IMR-90 (cell line): ENCODE measurements around the gene KRT37. TPM values are rescaled to one million over a fixed set of nuclear protein-coding genes. Genes with fewer than 3 reads are reported as not detected.
A peak's percentile ranks its signal among the peaks of the same experiment; 100 is the strongest.

Experiments used
- ATAC-seq: fragments of 200-7000 bp; cut with Tn5 transposase; 2 replicates; pipeline ENCODE4 v1.9.1; 2020; ENCODE audit warnings: low read depth, mild to moderate bottlenecking, moderate library complexity
- BruUV-seq: library from RNA; stranded (reverse); fragments of 400-500 nt; replicated peaks from 2 replicates; lab custom pipeline; 2021; lab: Mats Ljungman, UMichigan
- CTCF ChIA-PET: fragments of 300-600 bp; formaldehyde crosslinking; extraction: SDS; loops from one replicate; lab custom pipeline; 2021; ENCODE audit warnings: antibody characterized with exemption; lab: Yijun Ruan, JAX
- POLR2A ChIA-PET: fragments of 300-600 bp; sonication (Branson Sonifier 250); formaldehyde crosslinking; loops from one replicate; lab custom pipeline; 2022; ENCODE audit warnings: antibody characterized with exemption; ENCODE audit not compliant: unreplicated experiment; lab: Charles Lee
- DNase-seq: peaks from one replicate; pipeline ENCODE4 v3.0.0; 2013
- H2AFZ ChIP-seq: replicated peaks from 2 replicates; pipeline ENCODE3; 2013; ENCODE audit warnings: low read length, mild to moderate bottlenecking; ENCODE audit not compliant: poor library complexity
- H2AK5ac ChIP-seq: 2 replicates; pipeline ENCODE4 v1.6.1; 2013; ENCODE audit warnings: low read depth, low read length, inconsistent platforms
- H2AK9ac ChIP-seq: replicated peaks from 2 replicates; pipeline ENCODE3; 2013; ENCODE audit warnings: mild to moderate bottlenecking, low read depth, low read length, moderate library complexity; ENCODE audit not compliant: poor library complexity
- H2BK120ac ChIP-seq: 2 replicates; pipeline ENCODE4 v1.6.1; 2013; ENCODE audit warnings: low read depth, low read length, inconsistent platforms
- H2BK15ac ChIP-seq: 3 replicates; pipeline ENCODE4 v1.6.1; 2013; ENCODE audit warnings: low read depth, low read length, inconsistent platforms
- H2BK20ac ChIP-seq: 2 replicates; pipeline ENCODE4 v1.6.1; 2013; ENCODE audit warnings: low read depth, mild to moderate bottlenecking, inconsistent platforms, low read length, moderate library complexity
- H2BK5ac ChIP-seq: 2 replicates; pipeline ENCODE4 v1.6.1; 2013; ENCODE audit warnings: mild to moderate bottlenecking, low read depth, low read length, inconsistent platforms; ENCODE audit not compliant: poor library complexity, severe bottlenecking
- H3K14ac ChIP-seq: replicated peaks from 2 replicates; pipeline ENCODE4 v1.6.1; 2013; ENCODE audit warnings: low read depth, low read length, inconsistent platforms
- H3K18ac ChIP-seq: 2 replicates; pipeline ENCODE4 v1.6.1; 2013; ENCODE audit warnings: low read depth, low read length, control low read depth
- H3K23ac ChIP-seq: 2 replicates; pipeline ENCODE4 v1.6.1; 2013; ENCODE audit warnings: low read depth, low read length, inconsistent platforms
- H3K27ac ChIP-seq: 2 replicates; pipeline ENCODE4 v1.5.1; 2013; ENCODE audit warnings: mild to moderate bottlenecking, control low read depth, low read length; ENCODE audit not compliant: insufficient read depth
- H3K27me3 ChIP-seq: 2 replicates; pipeline ENCODE4 v1.6.1; 2013; ENCODE audit warnings: low read length; ENCODE audit not compliant: control insufficient read depth, insufficient read depth
- H3K36me3 ChIP-seq: 2 replicates; pipeline ENCODE4 v1.6.1; 2013; ENCODE audit warnings: low read length, mixed read lengths; ENCODE audit not compliant: control insufficient read depth, insufficient read depth
- H3K4ac ChIP-seq: 2 replicates; pipeline ENCODE4 v1.6.1; 2013; ENCODE audit warnings: low read depth, low read length, inconsistent platforms
- H3K4me1 ChIP-seq: 2 replicates; pipeline ENCODE4 v1.6.1; 2013; ENCODE audit warnings: low read length, mixed read lengths; ENCODE audit not compliant: control insufficient read depth, insufficient read depth
- H3K4me2 ChIP-seq: 2 replicates; pipeline ENCODE4 v1.6.1; 2013; ENCODE audit warnings: low read depth, mild to moderate bottlenecking, control low read depth, low read length, moderate library complexity
- H3K4me3 ChIP-seq: 2 replicates; pipeline ENCODE4 v1.5.1; 2013; ENCODE audit warnings: low read depth, mild to moderate bottlenecking, control low read depth, low read length, moderate library complexity; ENCODE audit not compliant: insufficient read depth
- H3K56ac ChIP-seq: 2 replicates; pipeline ENCODE4 v1.6.1; 2013; ENCODE audit warnings: low read length, inconsistent platforms; ENCODE audit not compliant: insufficient read depth; ENCODE audit errors: extremely low read depth
- H3K79me1 ChIP-seq, 2 experiments: 2 replicates each; pipeline ENCODE4 v1.6.1; 2013; ENCODE audit warnings: low read length in 2 of 2, inconsistent platforms in 1 of 2, low read depth in 1 of 2
- H3K9ac ChIP-seq: 2 replicates; pipeline ENCODE4 v1.6.1; 2013; ENCODE audit warnings: low read depth, low read length, control low read depth
- H3K9me1 ChIP-seq: 2 replicates; pipeline ENCODE4 v1.6.1; 2013; ENCODE audit warnings: low read length, inconsistent platforms; ENCODE audit not compliant: insufficient read depth
- H3K9me3 ChIP-seq: 2 replicates; pipeline ENCODE4 v1.6.1; 2013; ENCODE audit warnings: low read length; ENCODE audit not compliant: control insufficient read depth, insufficient read depth
- H4K20me1 ChIP-seq: 2 replicates; pipeline ENCODE4 v1.6.1; 2013; ENCODE audit warnings: low read length, inconsistent platforms; ENCODE audit not compliant: insufficient read depth
- H4K5ac ChIP-seq: 2 replicates; pipeline ENCODE4 v1.6.1; 2013; ENCODE audit warnings: mild to moderate bottlenecking, low read depth, low read length, control low read depth
- H4K8ac ChIP-seq, 2 experiments: 2 replicates each; pipeline ENCODE4 v1.6.1; 2013; ENCODE audit warnings: low read depth in 2 of 2, low read length in 2 of 2, control low read depth in 1 of 2, inconsistent platforms in 1 of 2
- H4K91ac ChIP-seq: 2 replicates; pipeline ENCODE4 v1.6.1; 2013; ENCODE audit warnings: low read depth, low read length, inconsistent platforms; ENCODE audit not compliant: insufficient read depth
- NFE2L2 ChIP-seq: fragments of 150-350 bp; IDR thresholded peaks from 2 replicates; pipeline ENCODE4 v1.6.1; 2016; ENCODE audit warnings: low read depth, mild to moderate bottlenecking, low read length
- RFX5 ChIP-seq: IDR thresholded peaks from 2 replicates; pipeline ENCODE4 v1.8.0; 2012; ENCODE audit warnings: low read depth, mild to moderate bottlenecking, low read length, moderate library complexity
- SMC3 ChIP-seq: fragments of 150-350 bp; IDR thresholded peaks from 2 replicates; pipeline ENCODE4 v1.6.1; 2016; ENCODE audit warnings: low read depth, mild to moderate bottlenecking, antibody characterized with exemption, low read length, moderate library complexity
- WGBS, 2 experiments: methylation state at CpG; one replicate each; pipeline versions ENCODE4 v1.1.5 to v1.1.7; 2013; ENCODE audit warnings: missing lambda C conversion rate in 2 of 2; ENCODE audit not compliant: insufficient read length in 1 of 2; ENCODE audit errors: extremely low coverage in 2 of 2; 5-methylcytosine and 5-hydroxymethylcytosine counted together
- dilution Hi-C: fragments of 300-500 bp; cut with HindIII; formaldehyde crosslinking; loops from one replicate; pipeline ENCODE4 v1.14.3; 2018; ENCODE audit warnings: low sequenced_read_pairs; ENCODE audit not compliant: unreplicated experiment
- in situ Hi-C: fragments of 300-500 bp; cut with MboI; formaldehyde crosslinking; loops from 3 replicates; pipeline ENCODE4 v1.14.3; 2019; ENCODE audit warnings: low sequenced_read_pairs, inconsistent platforms, mixed read lengths
- intact Hi-C: fragments of 100-400 bp; cut with micrococcal nuclease; formaldehyde crosslinking; loops from 2 replicates; pipeline ENCODE4 v1.10.0; 2022
- polyA plus RNA-seq, 3 experiments: library from polyadenylated mRNA; depleted of rRNA; stranded (reverse); fragments of >200 nt; gene quantifications; 2 replicates each; pipeline ENCODE4 v1.2.3, GENCODE V29; 2012; ENCODE audit warnings: low replicate concordance in 1 of 3
- total RNA-seq: library from RNA; depleted of rRNA; stranded (reverse); fragments of >200 nt; gene quantifications from 2 replicates; pipeline ENCODE4 v1.2.3, GENCODE V29; 2012
- TF ChIP-seq, protein P1 (sequence below): fragments of 150-350 bp; IDR thresholded peaks from 2 replicates; pipeline ENCODE4 v1.6.1; 2017; ENCODE audit warnings: mild to moderate bottlenecking, antibody characterized with exemption, low read length, low read depth

KRT37 gene
- total and polyA plus RNA-seq, 2 of the 4 experiments (the other 2 are of a cell fraction): not detected

- BruUV-seq: no TSS peak
- no peak overlapping the region for H3K18ac ChIP-seq
- H4K20me1 ChIP-seq: no peaks in the 10 kb centered on the region
- no peak overlapping the region for H3K9ac ChIP-seq
- WGBS, 2 experiments: 94% methylated on average over 3 of the region's 4 CpGs; no CpG with 5 or more reads in 1 of the 2 experiments
- H3K56ac ChIP-seq: no peak overlapping the region
- no peak overlapping the region for H3K4me3 ChIP-seq
- peaks cover 20% of the 10 kb centered on the region for H3K9me1 ChIP-seq
- peaks cover 23% of the 10 kb centered on the region for H3K4me1 ChIP-seq
- ATAC-seq: no peak
- no peaks in the 10 kb centered on the region for H3K36me3 ChIP-seq
- H2AK9ac ChIP-seq: peak overlapping the region; percentile 34
- peak overlapping the region; percentile 55; the same call in 1 of the 2 replicates for H2AK5ac ChIP-seq
- H3K79me1 ChIP-seq: no peaks in the 10 kb centered on the region
- no peak for DNase-seq
- H4K5ac ChIP-seq: no peak overlapping the region
- H3K14ac ChIP-seq: 0 out of 2 replicates have a peak overlapping the region, but pooled peaks have one; percentile 33
- intact Hi-C loops: no loop called here
- peak overlapping the region; percentile 88 for H2BK15ac ChIP-seq
- TF ChIP-seq RFX5 (no peak), SMC3 (no peak), NFE2L2 (no peak)
- TF ChIP-seq, protein P1, sequence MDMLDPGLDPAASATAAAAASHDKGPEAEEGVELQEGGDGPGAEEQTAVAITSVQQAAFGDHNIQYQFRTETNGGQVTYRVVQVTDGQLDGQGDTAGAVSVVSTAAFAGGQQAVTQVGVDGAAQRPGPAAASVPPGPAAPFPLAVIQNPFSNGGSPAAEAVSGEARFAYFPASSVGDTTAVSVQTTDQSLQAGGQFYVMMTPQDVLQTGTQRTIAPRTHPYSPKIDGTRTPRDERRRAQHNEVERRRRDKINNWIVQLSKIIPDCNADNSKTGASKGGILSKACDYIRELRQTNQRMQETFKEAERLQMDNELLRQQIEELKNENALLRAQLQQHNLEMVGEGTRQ: no peak
- H3K27me3 ChIP-seq: no peaks in the 10 kb centered on the region
- H3K27ac ChIP-seq: no peak overlapping the region
- dilution Hi-C loops: no loop called here
- in situ Hi-C loops: no loop called here
- POLR2A ChIA-PET: no interaction called here
- H3K23ac ChIP-seq: no peak overlapping the region; the same call in 1 of the 2 replicates
- H4K91ac ChIP-seq: peak overlapping the region; percentile 48; the same call in 1 of the 2 replicates
- H3K4me2 ChIP-seq: no peak overlapping the region
- no peaks in the 10 kb centered on the region for H3K9me3 ChIP-seq
- peak overlapping the region; percentile 72 for H2BK20ac ChIP-seq
- 0 out of 4 replicates have a peak overlapping the region, but pooled peaks of 1 of the 2 experiments have one; percentile 4 for H4K8ac ChIP-seq
- peak overlapping the region; percentile 65; the same call in 1 of the 2 replicates for H2BK120ac ChIP-seq
- H2AFZ ChIP-seq: no peak overlapping the region
- CTCF ChIA-PET: no interaction called here
- H2BK5ac ChIP-seq: no peak overlapping the region
- H3K4ac ChIP-seq: peak overlapping the region; percentile 59
Observed at GRCh38 chr17:41421617-41422016, 2.8 kb downstream of the KRT37 start.
